HCT116 (cell line): ENCODE measurements around the gene SLC23A1.

ENCODE experiments used
- ATF3 ChIP-seq: IDR thresholded peaks from 2 replicates; pipeline ENCODE4 v1.6.1; 2012
- CTCF ChIP-seq, 3 experiments: fragments of 200-600 bp in 1 of 3; sonication (generic) in 1 of 3; IDR thresholded peaks in 2 of 3; conservative IDR thresholded peaks in 1 of 3; 2 replicates each; pipeline ENCODE4 v1.5.1; 2012 to 2017; ENCODE audit warnings: low read depth in 2 of 3, low read length in 2 of 3, antibody characterized with exemption in 1 of 3, borderline replicate concordance in 1 of 3, control low read depth in 1 of 3, mild to moderate bottlenecking in 1 of 3, mixed read lengths in 1 of 3, mixed run types in 1 of 3, moderate library complexity in 1 of 3; ENCODE audit not compliant: insufficient read depth in 1 of 3
- FOSL1 ChIP-seq: IDR thresholded peaks from 2 replicates; pipeline ENCODE4 v1.6.1; 2012; ENCODE audit warnings: low read depth
- POLR2A ChIP-seq: IDR thresholded peaks from 2 replicates; pipeline ENCODE4 v1.7.0; 2011; ENCODE audit warnings: borderline replicate concordance; ENCODE audit not compliant: insufficient read depth, insufficient read length; ENCODE audit errors: extremely low read depth
- POLR2AphosphoS5 ChIP-seq: IDR thresholded peaks from 2 replicates; pipeline ENCODE4 v1.6.1; 2011; ENCODE audit warnings: mild to moderate bottlenecking, low read depth, low read length, moderate library complexity
- SP1 ChIP-seq: IDR thresholded peaks from 2 replicates; pipeline ENCODE4 v1.6.1; 2012; ENCODE audit warnings: low read depth
- SRF ChIP-seq: IDR thresholded peaks from 2 replicates; pipeline ENCODE4 v1.6.1; 2012; ENCODE audit warnings: low read depth
- YY1 ChIP-seq: IDR thresholded peaks from 2 replicates; pipeline ENCODE4 v1.6.1; 2011; ENCODE audit warnings: low read length, low read depth, moderate library complexity, mild to moderate bottlenecking; ENCODE audit not compliant: insufficient replicate concordance; ENCODE audit errors: extremely low read depth

GRCh38 chr5:139386050-139386438 is 2.9 kb upstream of the SLC23A1 start:
- no peak for TF ChIP-seq CTCF (IDR thresholded peaks at IDR 0.05 in 2 of 3, conservative IDR thresholded peaks at IDR 0.05 in 1 of 3; ENCODE audit: borderline replicate concordance in 1 of 3, insufficient read depth in 1 of 3, low read depth in 2 of 3, low read length in 2 of 3)
- no peak for TF ChIP-seq ATF3
- no peak for TF ChIP-seq POLR2AphosphoS5
- TF ChIP-seq YY1, result no peak
- TF ChIP-seq FOSL1, result no peak
- no peak for TF ChIP-seq POLR2A
- TF ChIP-seq SP1, result no peak
- TF ChIP-seq SRF, result no peak
